Measurements from ENCODE around the gene LRP2BP.

- TF ChIP-seq POLR2A (IDR thresholded peaks at IDR 0.05; ENCODE audit: low read depth, low read length) (peak; percentile 41), PAX5 (IDR thresholded peaks at IDR 0.05; ENCODE audit: insufficient read depth, low read length, severe bottlenecking) (no peak), POLR2AphosphoS5 (IDR thresholded peaks at IDR 0.05; ENCODE audit: low read depth, low read length) (no peak; the same call in 1 of the 2 replicates), TAF1 (IDR thresholded peaks at IDR 0.05; ENCODE audit: low read depth, low read length) (no peak), SPI1 (IDR thresholded peaks at IDR 0.05; ENCODE audit: low read depth, low read length) (no peak)
These were observed 43.0 kb downstream of the LRP2BP start for GRCh38 chr4:185352741-185353140.
